HG03135 (cell line): ENCODE data around the gene CRABP1.

ENCODE experiments used
- ATAC-seq: cut with Tn5 transposase; IDR thresholded peaks from one replicate; pipeline ENCODE4 v1.9.1; 2021; ENCODE audit warnings: mild to moderate bottlenecking, moderate library complexity; ENCODE audit not compliant: unreplicated experiment

Gene CRABP1

GRCh38 chr15:78343276-78344060 lies 3.3 kb downstream of the CRABP1 start:
- no peak for ATAC-seq

GRCh38 chr15:78345396-78346125 lies 5.4 kb downstream of the CRABP1 start:
- ATAC-seq: no peak

- no peak for ATAC-seq
These were observed 7.7 kb downstream of the CRABP1 start for GRCh38 chr15:78347586-78348543.

GRCh38 chr15:78350058-78350457 lies 9.9 kb downstream of the CRABP1 start:
- no peak for ATAC-seq

- no peak for ATAC-seq
These were observed 11.4 kb downstream of the CRABP1 start for GRCh38 chr15:78351539-78351938.

GRCh38 chr15:78353093-78353492 lies 12.9 kb downstream of the CRABP1 start:
- no peak for ATAC-seq

GRCh38 chr15:78355177-78355576 lies 15.0 kb downstream of the CRABP1 start:
- no peak for ATAC-seq

- ATAC-seq: no peak
These were observed 18.1 kb downstream of the CRABP1 start for GRCh38 chr15:78358102-78358870.

- ATAC-seq: no peak
These were observed 19.1 kb downstream of the CRABP1 start for GRCh38 chr15:78359041-78359808.

- no peak for ATAC-seq
These were observed 20.2 kb downstream of the CRABP1 start for GRCh38 chr15:78360367-78360801.

- ATAC-seq: no peak
These were observed 21.0 kb downstream of the CRABP1 start for GRCh38 chr15:78360958-78361718.

- no peak for ATAC-seq
These were observed 21.8 kb downstream of the CRABP1 start for GRCh38 chr15:78361771-78362506.

GRCh38 chr15:78362716-78363380 lies 22.7 kb downstream of the CRABP1 start:
- no peak for ATAC-seq

- no peak for ATAC-seq
These were observed 23.2 kb downstream of the CRABP1 start for GRCh38 chr15:78363381-78363734.

- no peak for ATAC-seq
These were observed 24.1 kb downstream of the CRABP1 start for GRCh38 chr15:78364233-78364632.

GRCh38 chr15:78365917-78366316 lies 25.8 kb downstream of the CRABP1 start:
- no peak for ATAC-seq

- ATAC-seq: no peak
These were observed 26.2 kb downstream of the CRABP1 start for GRCh38 chr15:78366342-78366741.

- ATAC-seq: no peak
These were observed 28.5 kb downstream of the CRABP1 start for GRCh38 chr15:78368651-78369050.
